Activated T-helper 1 cell treated with anti-CD3 and anti-CD28 coated beads, Interleukin-12 subunit alpha, Interleukin-12 subunit beta, Interleukin-2, Interleukin-4 antibody, amounts not matched to agents 30 ng/mL and 10 ng/mL and 1 ng/mL, durations not matched to agents 14 hours and 24 hours and 36 hours (primary cell): ENCODE measurements around the gene C1RL. TPM values are rescaled to one million over a fixed set of nuclear protein-coding genes. Genes with fewer than 3 reads are reported as not detected.

Source experiments
- DNase-seq: peaks from one replicate; pipeline ENCODE4 v3.0.0; 2021; ENCODE audit warnings: low spot score
- H3K27ac Mint-ChIP-seq: one replicate; pipeline ENCODE4 v1.8.0; 2021; ENCODE audit warnings: mild to moderate bottlenecking, mixed read lengths
- H3K27me3 Mint-ChIP-seq: one replicate; pipeline ENCODE4 v1.8.0; 2022; ENCODE audit warnings: mild to moderate bottlenecking, moderate library complexity, mixed read lengths; ENCODE audit not compliant: insufficient read depth
- H3K36me3 Mint-ChIP-seq: one replicate; pipeline ENCODE4 v1.8.0; 2021; ENCODE audit warnings: low read depth, mixed read lengths
- H3K4me1 Mint-ChIP-seq: one replicate; pipeline ENCODE4 v1.8.0; 2021; ENCODE audit warnings: low read depth, mixed read lengths
- H3K4me3 Mint-ChIP-seq: one replicate; pipeline ENCODE4 v1.8.0; 2021; ENCODE audit warnings: mild to moderate bottlenecking, moderate library complexity, mixed read lengths
- H3K9me3 Mint-ChIP-seq: one replicate; pipeline ENCODE4 v1.8.0; 2021; ENCODE audit warnings: mixed read lengths
- intact Hi-C: fragments of 100-400 bp; cut with micrococcal nuclease; formaldehyde crosslinking; loops from one replicate; pipeline ENCODE4 v1.15.1; 2024
- total RNA-seq: library from RNA; stranded (reverse); gene quantifications from 2 replicates; pipeline ENCODE4 v1.2.3, GENCODE V29; 2022

The C1RL gene
- total RNA-seq, 1 donor from 2014 or later: 21.5 TPM

DNA sequence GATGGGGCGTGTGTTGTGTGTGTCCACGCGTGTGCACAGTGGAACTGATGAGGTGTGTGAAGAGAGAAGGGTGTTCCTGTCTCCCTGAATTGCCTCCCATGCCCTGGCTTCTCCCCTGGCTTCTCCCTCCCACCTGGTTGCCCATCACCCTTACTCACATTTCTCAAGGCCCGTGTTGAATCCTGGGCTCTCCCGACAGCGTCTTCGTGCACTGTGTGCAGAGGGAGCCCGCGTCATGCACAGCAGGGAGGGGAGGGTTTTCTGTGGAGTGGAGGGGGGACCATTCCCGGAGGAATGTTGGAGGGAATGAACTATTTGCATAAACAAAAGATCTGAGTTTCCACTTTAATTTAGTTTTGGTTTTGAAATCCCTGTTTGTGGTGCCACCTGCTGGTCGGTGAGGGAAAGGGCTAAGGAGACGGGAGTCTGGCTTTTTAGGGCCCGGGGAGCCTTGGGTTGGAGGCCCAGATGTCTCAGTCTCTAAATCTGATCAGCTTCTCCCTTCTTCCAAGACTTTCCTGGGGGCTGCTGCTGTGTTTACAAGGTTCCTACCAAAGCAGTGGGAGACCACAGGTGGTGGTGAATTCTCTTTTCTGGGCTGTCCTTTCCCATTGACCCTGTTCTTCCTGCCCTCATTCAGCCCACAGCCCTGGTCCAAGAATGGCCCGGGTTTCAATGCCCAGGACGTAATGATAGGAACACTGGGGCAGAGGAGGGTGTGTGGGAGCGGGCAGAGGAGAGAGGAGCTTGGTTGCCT lies 16.6 kb downstream of the C1RL start, which contains the start of gene C1R:
Gene C1R, minus strand, starts transcription at position 217 of the 757 bp plus-strand sequence. Its CDS starts 57 bp downstream, at position 160.
- peak; percentile 51 for DNase-seq
- Mint-ChIP-seq H3K4me1 (peaks cover 8% of the 10 kb centered on the region), H3K4me3 (peak within 1 kb of the TSS; percentile 80), H3K27me3 (peaks cover 6% of the 10 kb centered on the region), H3K27ac (peak within 1 kb of the TSS; percentile 0), H3K9me3 (no peaks in the 10 kb centered on the region), H3K36me3 (no peaks in the 10 kb centered on the region)
- intact Hi-C loops: loop anchor here (1.0 to 5.0 kb wide), 6 partner anchors 16 to 168 kb away; partner anchors contain the start of genes C12orf57, EMG1, LPCAT3 and PHB2

DNA sequence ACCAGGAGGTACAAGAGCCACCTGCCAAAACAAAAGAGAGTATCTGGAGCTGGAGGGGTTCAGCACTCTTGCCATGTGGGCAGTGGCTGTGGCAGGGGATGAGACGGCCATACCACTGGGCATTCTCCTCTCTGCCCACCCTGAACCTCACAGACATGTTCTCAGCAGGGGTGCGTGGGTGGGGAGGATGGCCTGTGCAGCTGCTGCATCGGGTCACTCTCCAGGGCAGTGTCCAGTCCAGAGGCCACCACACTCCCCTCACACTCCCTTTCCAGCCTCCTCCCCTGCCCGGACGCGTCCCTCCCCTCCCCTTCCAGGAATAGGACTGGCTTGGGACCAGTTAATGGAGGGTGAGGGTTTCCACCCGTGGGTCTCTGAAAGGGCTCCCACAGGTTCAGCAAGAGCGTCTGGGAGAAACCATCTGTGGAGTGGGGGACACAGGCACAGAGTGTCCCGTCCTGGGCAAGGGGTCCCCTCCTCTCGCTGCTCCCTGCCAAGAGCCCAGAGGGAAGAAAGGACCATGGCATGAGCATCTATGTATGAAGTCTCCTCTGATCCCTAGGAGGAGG lies 17.3 kb downstream of the C1RL start:
- DNase-seq: no peak
- peaks cover 6% of the 10 kb centered on the region for H3K27me3 Mint-ChIP-seq
- H3K4me3 Mint-ChIP-seq: peak overlapping the region; percentile 80
- H3K36me3 Mint-ChIP-seq: no peaks in the 10 kb centered on the region
- intact Hi-C loops: loop anchor here (1.0 to 5.0 kb wide), 6 partner anchors 17 to 167 kb away; partner anchors contain the start of genes C12orf57, EMG1, LPCAT3 and PHB2
- no peaks in the 10 kb centered on the region for H3K9me3 Mint-ChIP-seq
- H3K27ac Mint-ChIP-seq: peak overlapping the region; percentile 0
- peaks cover 8% of the 10 kb centered on the region for H3K4me1 Mint-ChIP-seq

DNA sequence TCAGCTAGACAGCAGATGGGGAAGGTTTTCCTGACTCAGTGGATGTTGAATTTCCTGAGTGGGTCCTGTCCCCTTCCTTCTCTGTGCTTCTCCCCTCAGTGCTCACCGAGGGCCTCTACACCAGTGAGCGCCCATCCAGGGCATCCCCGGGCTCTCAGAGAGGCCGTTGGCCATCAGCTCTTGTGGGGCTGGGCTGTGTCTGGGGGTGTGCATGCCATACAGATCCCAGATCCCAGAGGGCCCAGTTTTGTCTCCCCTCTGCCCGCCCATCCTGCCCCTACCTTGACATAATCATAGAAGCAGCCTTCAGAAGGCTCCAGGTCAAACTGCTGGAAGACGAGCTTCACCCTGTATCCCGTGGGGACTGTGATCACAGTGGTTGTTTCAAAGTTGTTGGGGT lies 17.8 kb downstream of the C1RL start:
- intact Hi-C loops: loop anchor here (5.0 kb wide), 1 partner anchor 119 kb away; the partner anchor contains the start of genes EMG1 and PHB2
- H3K36me3 Mint-ChIP-seq: no peaks in the 10 kb centered on the region
- peaks cover 6% of the 10 kb centered on the region for H3K27me3 Mint-ChIP-seq
- peaks cover 8% of the 10 kb centered on the region for H3K4me1 Mint-ChIP-seq
- no peaks in the 10 kb centered on the region for H3K9me3 Mint-ChIP-seq
- H3K27ac Mint-ChIP-seq: no peak overlapping the region
- DNase-seq: no peak
- H3K4me3 Mint-ChIP-seq: no peak overlapping the region

DNA sequence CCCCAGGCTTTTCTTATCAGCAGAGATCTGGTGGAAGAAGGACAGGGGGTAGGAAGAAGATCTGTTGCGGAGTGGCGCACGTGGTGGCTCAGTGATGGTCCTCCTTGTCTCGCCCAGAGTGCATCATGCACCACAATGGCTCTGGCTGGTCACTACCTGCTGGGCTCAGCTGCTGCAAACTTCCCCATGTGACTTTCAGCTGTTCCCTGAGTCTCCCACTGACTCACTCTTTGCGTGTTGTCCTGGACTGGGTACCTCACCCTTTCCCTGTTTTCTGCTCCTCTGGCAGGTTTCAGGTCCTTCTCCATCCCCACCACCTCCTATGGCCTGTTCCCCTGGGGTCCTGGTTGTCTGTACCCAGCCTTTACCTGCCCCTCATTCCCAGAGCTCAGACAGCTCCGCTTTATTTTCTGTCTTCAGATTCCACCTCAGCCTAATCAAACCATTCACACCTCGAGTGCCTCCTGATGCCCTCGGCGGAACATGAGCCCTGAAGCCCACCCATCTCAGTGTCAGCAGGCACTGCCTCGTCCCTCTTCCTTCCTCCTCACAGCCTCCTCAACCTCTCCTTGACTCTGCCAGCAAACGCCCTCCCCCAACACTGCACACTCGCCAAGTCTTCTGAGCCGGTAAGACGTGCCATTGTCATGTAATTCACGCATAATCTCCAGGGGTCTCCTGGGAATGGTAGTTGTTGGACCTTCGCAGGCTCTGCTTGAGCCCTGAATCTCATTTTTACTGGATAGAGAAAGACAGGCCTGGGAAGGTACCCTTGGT lies 18.6 kb downstream of the C1RL start:
- peaks cover 8% of the 10 kb centered on the region for H3K4me1 Mint-ChIP-seq
- no peaks in the 10 kb centered on the region for H3K36me3 Mint-ChIP-seq
- H3K4me3 Mint-ChIP-seq: no peak overlapping the region
- peaks cover 6% of the 10 kb centered on the region for H3K27me3 Mint-ChIP-seq
- no peak overlapping the region for H3K27ac Mint-ChIP-seq
- no peak for DNase-seq
- intact Hi-C loops: loop anchor here (5.0 kb wide), 1 partner anchor 118 kb away; the partner anchor contains the start of genes EMG1 and PHB2
- no peaks in the 10 kb centered on the region for H3K9me3 Mint-ChIP-seq

DNA sequence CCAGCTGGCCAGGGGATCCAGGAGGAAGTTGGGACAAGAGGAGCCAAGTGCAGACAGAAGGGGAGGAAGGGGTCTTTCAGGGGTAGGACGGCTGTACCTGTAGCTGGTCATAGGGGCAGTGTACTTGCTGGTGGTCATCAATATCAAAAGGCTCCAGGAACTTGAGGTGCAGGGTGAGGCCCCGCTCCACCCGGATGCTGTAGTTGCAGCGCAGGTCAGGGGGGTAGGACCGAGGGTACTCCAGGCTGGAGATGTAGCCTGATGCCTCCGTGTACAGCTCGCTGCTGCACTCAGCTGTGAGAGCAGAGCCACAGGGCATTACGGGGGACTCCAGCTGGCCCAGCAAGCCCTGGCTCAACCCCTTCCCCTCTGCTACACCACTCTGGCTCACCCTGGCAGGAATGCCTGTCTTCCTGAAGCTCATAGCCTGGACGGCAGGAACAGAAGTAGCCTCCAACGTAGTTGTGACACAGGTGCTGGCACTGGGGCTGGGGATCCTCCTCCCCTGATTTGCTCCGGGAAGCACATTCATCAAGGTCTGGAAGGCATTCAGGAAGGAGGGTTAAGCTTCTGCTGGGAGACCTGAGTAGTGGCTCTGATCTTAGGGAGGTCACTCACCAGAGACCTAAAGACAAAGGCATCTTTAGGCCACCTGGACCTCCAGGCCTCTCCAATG lies 19.7 kb downstream of the C1RL start:
- no peaks in the 10 kb centered on the region for H3K9me3 Mint-ChIP-seq
- peaks cover 8% of the 10 kb centered on the region for H3K4me1 Mint-ChIP-seq
- H3K27me3 Mint-ChIP-seq: peaks cover 6% of the 10 kb centered on the region
- H3K4me3 Mint-ChIP-seq: no peak overlapping the region
- DNase-seq: no peak
- no peak overlapping the region for H3K27ac Mint-ChIP-seq
- H3K36me3 Mint-ChIP-seq: no peaks in the 10 kb centered on the region
- intact Hi-C loops: no loop called here

DNA sequence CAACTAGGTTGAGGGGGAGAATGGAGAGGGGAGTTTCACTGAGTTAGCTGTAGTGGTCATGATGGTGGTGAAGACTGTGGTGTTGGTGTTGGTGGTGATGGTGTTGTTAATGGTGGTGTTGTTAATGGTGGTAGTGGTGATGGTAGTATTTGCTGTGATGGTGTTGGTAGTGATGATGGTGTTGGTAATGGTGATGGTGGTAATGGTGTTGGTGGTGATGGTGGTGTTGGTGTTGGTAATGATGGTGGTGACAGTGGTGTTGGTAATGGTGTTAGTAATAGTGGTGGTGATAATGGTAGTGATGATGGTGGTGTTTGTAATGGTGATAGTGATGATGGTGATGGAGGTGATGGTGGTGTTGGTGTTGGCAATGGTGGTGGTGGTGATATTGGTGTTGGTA lies 25.9 kb downstream of the C1RL start:
- DNase-seq: no peak

DNA sequence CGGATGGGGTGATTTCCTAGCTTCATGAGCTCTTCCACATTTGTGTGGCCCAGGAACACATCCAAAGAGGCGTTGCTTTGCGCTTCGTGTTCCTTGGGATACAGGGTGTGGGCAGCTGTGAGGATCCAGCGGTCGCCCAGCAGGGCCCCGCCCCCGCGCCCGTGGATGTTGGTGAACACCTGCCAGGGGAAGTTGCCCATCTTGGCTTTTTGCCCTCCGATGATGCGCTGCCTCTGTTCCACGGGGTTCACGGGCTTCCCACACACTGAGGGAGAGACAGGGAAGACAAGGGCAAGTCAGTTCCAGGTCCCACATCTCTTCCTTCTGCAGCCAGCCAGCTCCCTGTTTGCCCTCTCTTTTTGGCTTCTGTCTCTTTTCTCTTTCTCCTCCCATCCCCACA lies 28.0 kb downstream of the C1RL start:
- Mint-ChIP-seq H3K36me3 (peaks cover 5% of the 10 kb centered on the region), H3K4me3 (no peak overlapping the region), H3K9me3 (peaks cover 6% of the 10 kb centered on the region), H3K27ac (no peak overlapping the region), H3K4me1 (peaks cover under 1% of the 10 kb centered on the region), H3K27me3 (peaks cover 6% of the 10 kb centered on the region)
- intact Hi-C loops: no loop called here
- DNase-seq: no peak

More for the DNA sequence above, 25.9 kb downstream of the C1RL start:
- Mint-ChIP-seq H3K9me3 (peaks cover 6% of the 10 kb centered on the region), H3K27ac (no peak overlapping the region), H3K36me3 (peaks cover 5% of the 10 kb centered on the region), H3K27me3 (peaks cover 3% of the 10 kb centered on the region), H3K4me3 (no peak overlapping the region), H3K4me1 (no peaks in the 10 kb centered on the region)
- intact Hi-C loops: no loop called here

DNA sequence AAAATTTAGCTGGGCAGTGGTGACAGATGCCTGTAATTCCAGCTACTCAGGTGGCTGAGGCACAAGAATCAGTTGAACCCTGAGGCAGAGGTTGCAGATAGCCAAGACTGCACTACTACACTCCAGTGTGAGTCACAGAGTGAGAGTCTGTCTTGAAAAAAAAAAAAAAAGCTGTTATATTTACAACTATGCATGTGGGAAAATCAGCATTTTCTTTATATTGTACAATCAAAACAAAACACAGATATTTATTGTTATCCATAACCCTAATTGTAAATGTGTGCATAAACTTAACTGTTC lies 29.2 kb downstream of the C1RL start:
- Mint-ChIP-seq H3K9me3 (peaks cover 6% of the 10 kb centered on the region), H3K36me3 (peaks cover 5% of the 10 kb centered on the region), H3K4me1 (peaks cover 9% of the 10 kb centered on the region), H3K27ac (no peak overlapping the region), H3K4me3 (no peak overlapping the region), H3K27me3 (peaks cover 6% of the 10 kb centered on the region)
- no peak for DNase-seq
- intact Hi-C loops: no loop called here

DNA sequence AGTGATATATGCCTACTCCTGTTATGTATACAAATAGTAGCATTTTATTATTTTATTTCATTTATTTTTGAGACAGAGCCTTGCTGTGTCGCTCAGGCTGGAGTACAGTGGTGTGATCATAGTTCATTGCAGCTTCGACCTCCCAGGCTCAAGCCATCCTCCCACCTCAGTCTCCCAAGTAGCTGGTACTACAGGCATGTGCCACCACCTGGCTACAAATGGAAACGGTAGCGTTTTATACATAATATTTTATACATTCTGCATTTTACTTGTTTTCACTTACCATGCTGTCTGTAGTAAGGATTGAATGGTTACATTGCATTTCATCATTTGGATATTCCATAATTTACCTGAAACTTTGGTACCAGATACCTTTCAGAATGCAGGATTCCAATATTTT lies 30.9 kb downstream of the C1RL start:
- H3K36me3 Mint-ChIP-seq: peaks cover 3% of the 10 kb centered on the region
- H3K9me3 Mint-ChIP-seq: peaks cover 3% of the 10 kb centered on the region
- H3K27me3 Mint-ChIP-seq: peaks cover 8% of the 10 kb centered on the region
- H3K27ac Mint-ChIP-seq: no peak overlapping the region
- peaks cover 9% of the 10 kb centered on the region for H3K4me1 Mint-ChIP-seq
- H3K4me3 Mint-ChIP-seq: no peak overlapping the region
- intact Hi-C loops: no loop called here
- no peak for DNase-seq

DNA sequence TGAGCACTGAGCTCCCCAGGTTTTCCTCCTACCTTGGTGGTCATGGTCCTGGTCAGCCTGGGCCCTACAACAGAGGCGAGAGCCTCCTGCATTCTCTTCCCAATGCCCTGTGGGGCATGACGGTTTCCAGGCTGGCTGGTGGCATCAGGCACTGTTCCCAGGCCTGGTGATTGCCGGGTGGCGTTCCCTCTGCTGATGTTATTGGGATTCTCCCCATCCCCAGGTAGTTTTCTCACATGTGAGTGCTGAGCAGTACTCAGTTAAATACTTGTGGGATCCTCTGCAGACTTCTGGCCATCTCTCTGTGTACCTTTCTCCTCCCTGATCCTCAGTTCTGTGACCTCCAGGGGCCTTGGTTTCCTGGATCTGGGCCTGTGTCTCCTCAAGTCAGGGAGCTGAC lies 32.5 kb downstream of the C1RL start:
- no peaks in the 10 kb centered on the region for H3K36me3 Mint-ChIP-seq
- no peak for DNase-seq
- H3K4me3 Mint-ChIP-seq: no peak overlapping the region
- peaks cover 9% of the 10 kb centered on the region for H3K4me1 Mint-ChIP-seq
- no peak overlapping the region for H3K27ac Mint-ChIP-seq
- intact Hi-C loops: no loop called here
- peaks cover 17% of the 10 kb centered on the region for H3K27me3 Mint-ChIP-seq
- H3K9me3 Mint-ChIP-seq: no peaks in the 10 kb centered on the region

DNA sequence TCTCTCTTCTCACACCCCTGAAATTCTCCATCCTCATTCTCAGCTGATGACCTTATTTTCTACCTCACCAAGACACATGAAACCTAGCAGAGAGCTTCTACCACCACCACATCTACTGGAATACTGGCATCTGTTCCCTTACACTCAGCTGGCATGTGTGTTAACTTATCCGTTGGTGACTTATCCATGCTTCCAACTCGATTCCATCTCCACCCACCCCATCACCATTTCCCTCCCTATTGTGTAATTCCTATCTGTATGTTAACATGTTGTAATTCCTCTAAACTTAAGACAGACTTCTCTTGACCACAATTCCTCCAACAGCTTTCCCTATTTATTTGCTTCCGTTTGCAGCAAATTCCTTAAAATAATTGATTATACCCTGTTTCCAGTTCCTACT lies 33.1 kb downstream of the C1RL start:
- no peak overlapping the region for H3K4me3 Mint-ChIP-seq
- no peaks in the 10 kb centered on the region for H3K9me3 Mint-ChIP-seq
- peaks cover 9% of the 10 kb centered on the region for H3K4me1 Mint-ChIP-seq
- no peaks in the 10 kb centered on the region for H3K36me3 Mint-ChIP-seq
- intact Hi-C loops: no loop called here
- DNase-seq: no peak
- H3K27ac Mint-ChIP-seq: no peak overlapping the region
- H3K27me3 Mint-ChIP-seq: peaks cover 17% of the 10 kb centered on the region

DNA sequence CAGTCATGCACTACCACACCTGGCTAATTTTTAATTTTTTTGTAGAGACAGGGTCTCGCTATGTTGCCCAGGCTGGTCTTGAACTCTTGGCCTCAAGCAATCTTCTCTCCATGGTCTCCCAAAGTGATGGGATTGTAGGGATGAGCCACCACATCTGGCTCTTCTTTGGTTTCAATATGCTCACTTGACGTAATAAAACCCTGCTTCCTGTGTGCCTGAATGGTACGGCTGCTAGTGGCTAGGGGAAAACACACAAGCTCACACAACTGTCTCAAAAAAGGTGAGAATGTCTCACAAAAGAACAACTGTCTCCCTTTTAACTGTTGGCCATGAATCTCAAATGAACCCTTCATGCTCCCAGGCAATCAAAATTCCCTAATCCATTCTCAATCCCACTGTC lies 33.5 kb downstream of the C1RL start:
- intact Hi-C loops: no loop called here
- Mint-ChIP-seq H3K27ac (no peak overlapping the region), H3K9me3 (no peaks in the 10 kb centered on the region)

More for the DNA sequence above, 33.5 kb downstream of the C1RL start:
- Mint-ChIP-seq H3K4me1 (peaks cover 9% of the 10 kb centered on the region), H3K27me3 (peaks cover 17% of the 10 kb centered on the region), H3K4me3 (no peak overlapping the region), H3K36me3 (no peaks in the 10 kb centered on the region)
- DNase-seq: no peak
